Left renal pelvis (tissue), 4 donors: Measurements from ENCODE around the gene ATP8A1. TPM values are rescaled to one million over a fixed set of nuclear protein-coding genes. Genes with fewer than 3 reads are reported as not detected.
"Not testable (repeated sequence)": the region's sequence is repeated elsewhere in the genome, so short reads cannot be mapped to it uniquely, and the experiment has no call there.

Experiments used
- DNase-seq, 4 donors: peaks; one replicate each; pipeline ENCODE4 v3.0.0-alpha.2; 2013; ENCODE audit warnings: low read depth in 4 of 4, low spot score in 3 of 4
- polyA plus RNA-seq, 4 donors: library from polyadenylated mRNA; unstranded; fragments of 120-200 nt; gene quantifications; one replicate each; pipeline ENCODE4 v1.2.1, GENCODE V29; 2013; ENCODE audit not compliant: insufficient read length in 4 of 4

The ATP8A1 gene
- polyA plus RNA-seq, 4 donors = 13.6 to 32.4 (median 28.2) TPM

- no peak for DNase-seq
Observed at GRCh38 chr4:42480717-42481116, 176.2 kb downstream of the ATP8A1 start.

GRCh38 chr4:42480281-42480680, 176.6 kb downstream of the ATP8A1 start:
- no peak for DNase-seq

GRCh38 chr4:42478946-42479345, 178.0 kb downstream of the ATP8A1 start:
- DNase-seq = no peak

- no peak for DNase-seq
Observed at GRCh38 chr4:42478509-42478908, 178.4 kb downstream of the ATP8A1 start.

- DNase-seq = no peak
Observed at GRCh38 chr4:42474406-42474805, 182.5 kb downstream of the ATP8A1 start.

GRCh38 chr4:42473071-42473684, 183.7 kb downstream of the ATP8A1 start:
- no peak for DNase-seq

- DNase-seq = no peak
Observed at GRCh38 chr4:42471896-42472295, 185.0 kb downstream of the ATP8A1 start.

- no peak for DNase-seq
Observed at GRCh38 chr4:42470023-42470422, 186.9 kb downstream of the ATP8A1 start.

GRCh38 chr4:42467777-42468176, 189.1 kb downstream of the ATP8A1 start:
- not testable (repeated sequence) for DNase-seq

- no peak for DNase-seq
Observed at GRCh38 chr4:42466273-42466844, 190.5 kb downstream of the ATP8A1 start.

GRCh38 chr4:42464550-42465094, 192.3 kb downstream of the ATP8A1 start:
- no peak for DNase-seq

GRCh38 chr4:42461216-42461615, 195.7 kb downstream of the ATP8A1 start:
- DNase-seq = not testable (repeated sequence)

GRCh38 chr4:42460043-42460442, 196.9 kb downstream of the ATP8A1 start:
- DNase-seq = no peak

GRCh38 chr4:42458657-42459056, 198.2 kb downstream of the ATP8A1 start:
- DNase-seq = no peak

GRCh38 chr4:42454755-42455420, 202.0 kb downstream of the ATP8A1 start:
- DNase-seq = no peak

GRCh38 chr4:42453612-42454011, 203.3 kb downstream of the ATP8A1 start:
- DNase-seq = no peak

GRCh38 chr4:42452823-42453222, 204.1 kb downstream of the ATP8A1 start:
- no peak for DNase-seq

GRCh38 chr4:42446823-42447222, 210.1 kb downstream of the ATP8A1 start:
- no peak for DNase-seq

GRCh38 chr4:42445038-42445437, 211.9 kb downstream of the ATP8A1 start:
- DNase-seq = no peak

GRCh38 chr4:42442601-42443000, 214.3 kb downstream of the ATP8A1 start:
- no peak for DNase-seq

- no peak for DNase-seq
Observed at GRCh38 chr4:42440083-42440482, 216.8 kb downstream of the ATP8A1 start.
